ENCODE data around the gene NTM. TPM values are rescaled to one million over a fixed set of nuclear protein-coding genes. Genes with fewer than 3 reads are reported as not detected.

The NTM gene
- total RNA-seq, 6 donors from 2014 or later: 4.1 to 151 (median 115) TPM

DNA sequence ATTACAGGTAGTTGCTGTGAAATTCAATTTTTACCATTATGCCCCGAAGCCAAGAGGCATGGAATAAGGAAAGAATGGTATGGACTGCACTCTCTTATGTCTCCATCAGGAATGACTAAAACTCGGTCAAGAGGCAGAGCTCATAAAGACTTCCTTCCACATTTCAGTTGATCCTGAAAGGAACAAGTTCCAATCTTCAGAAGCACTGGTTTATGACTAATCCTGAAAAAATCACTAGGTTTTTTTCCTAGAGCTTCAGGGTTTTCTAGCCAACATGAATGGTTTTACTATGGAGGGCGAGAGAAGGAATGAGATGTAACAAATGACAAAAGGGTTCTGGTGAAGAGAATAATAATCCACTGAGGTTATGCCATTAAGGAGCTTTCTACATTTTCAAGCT is 832.2 kb downstream of the NTM start:
- Histone ChIP-seq H3K27ac (no peak overlapping the region), H3K4me3 (no peak overlapping the region), H3K9me3 (no peaks in the 10 kb centered on the region), H3K36me3 (no peaks in the 10 kb centered on the region), H3K4me1 (no peaks in the 10 kb centered on the region), H3K27me3 (no peaks in the 10 kb centered on the region)
- TF ChIP-seq POLR2A (IDR thresholded peaks at IDR 0.05) (no peak), EP300 (IDR thresholded peaks at IDR 0.05) (no peak), POLR2AphosphoS5 (IDR thresholded peaks at IDR 0.05) (no peak)
- TF ChIP-seq, protein P1, sequence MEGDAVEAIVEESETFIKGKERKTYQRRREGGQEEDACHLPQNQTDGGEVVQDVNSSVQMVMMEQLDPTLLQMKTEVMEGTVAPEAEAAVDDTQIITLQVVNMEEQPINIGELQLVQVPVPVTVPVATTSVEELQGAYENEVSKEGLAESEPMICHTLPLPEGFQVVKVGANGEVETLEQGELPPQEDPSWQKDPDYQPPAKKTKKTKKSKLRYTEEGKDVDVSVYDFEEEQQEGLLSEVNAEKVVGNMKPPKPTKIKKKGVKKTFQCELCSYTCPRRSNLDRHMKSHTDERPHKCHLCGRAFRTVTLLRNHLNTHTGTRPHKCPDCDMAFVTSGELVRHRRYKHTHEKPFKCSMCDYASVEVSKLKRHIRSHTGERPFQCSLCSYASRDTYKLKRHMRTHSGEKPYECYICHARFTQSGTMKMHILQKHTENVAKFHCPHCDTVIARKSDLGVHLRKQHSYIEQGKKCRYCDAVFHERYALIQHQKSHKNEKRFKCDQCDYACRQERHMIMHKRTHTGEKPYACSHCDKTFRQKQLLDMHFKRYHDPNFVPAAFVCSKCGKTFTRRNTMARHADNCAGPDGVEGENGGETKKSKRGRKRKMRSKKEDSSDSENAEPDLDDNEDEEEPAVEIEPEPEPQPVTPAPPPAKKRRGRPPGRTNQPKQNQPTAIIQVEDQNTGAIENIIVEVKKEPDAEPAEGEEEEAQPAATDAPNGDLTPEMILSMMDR (IDR thresholded peaks at IDR 0.05): no peak
- ATAC-seq (ENCODE audit: low FRiP score in 2 of 2) (no peak), DNase-seq (no peak)
- 77 to 87% methylated on average over 3 of the region's 3 CpGs for WGBS, 2 donors

DNA sequence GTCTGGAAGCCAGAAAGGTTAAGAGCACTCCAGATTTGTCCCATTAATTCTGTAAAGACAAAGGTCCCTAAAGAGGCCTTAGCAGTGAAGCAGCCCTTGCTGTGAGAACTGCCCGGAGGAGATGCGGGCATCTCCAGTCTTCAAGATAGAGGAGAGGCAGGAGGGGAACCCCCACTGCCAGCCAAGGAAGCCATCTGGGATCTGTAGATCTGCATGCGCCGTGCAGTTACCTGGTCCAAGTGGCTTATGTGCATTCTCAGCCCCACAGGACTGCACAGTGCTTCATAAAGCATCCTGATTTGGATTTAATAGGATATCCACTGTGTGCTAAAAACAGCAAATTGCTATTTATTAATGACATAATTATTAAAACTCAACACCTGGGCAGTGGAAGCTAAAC is 834.6 kb downstream of the NTM start:
- TF ChIP-seq POLR2AphosphoS5 (IDR thresholded peaks at IDR 0.05): no peak
- TF ChIP-seq EP300 (IDR thresholded peaks at IDR 0.05): no peak
- TF ChIP-seq, protein P1 (IDR thresholded peaks at IDR 0.05): no peak
- TF ChIP-seq POLR2A (IDR thresholded peaks at IDR 0.05): no peak
- no peaks in the 10 kb centered on the region for H3K36me3 ChIP-seq
- no peak for ATAC-seq (ENCODE audit: low FRiP score in 2 of 2)

DNA sequence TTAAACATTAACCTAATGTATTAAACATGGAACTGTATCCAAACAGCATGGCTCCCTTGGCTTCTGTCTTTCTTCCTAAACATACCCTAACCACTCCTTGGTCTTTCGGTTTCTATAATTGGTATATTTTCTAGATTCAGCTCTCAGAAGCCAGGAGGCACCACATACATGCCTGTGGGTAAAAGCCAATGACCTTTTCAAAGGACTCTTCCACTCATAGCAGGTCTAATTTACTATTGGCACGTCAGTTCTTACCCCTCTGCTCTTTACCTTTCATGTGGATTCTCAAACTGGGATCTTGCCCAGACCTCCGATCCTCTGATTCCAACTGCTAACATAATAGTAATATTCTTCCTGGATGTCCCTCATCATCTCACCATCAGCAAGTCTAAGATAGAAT is 835.1 kb downstream of the NTM start:
- Histone ChIP-seq H3K4me3 (no peak overlapping the region), H3K36me3 (no peaks in the 10 kb centered on the region), H3K9me3 (no peaks in the 10 kb centered on the region), H3K27ac (no peak overlapping the region), H3K27me3 (no peaks in the 10 kb centered on the region), H3K4me1 (no peaks in the 10 kb centered on the region)
- ATAC-seq (ENCODE audit: low FRiP score in 2 of 2) (no peak), DNase-seq (no peak)
- WGBS, 2 donors: 80 to 83% methylated on average over 3 of the region's 3 CpGs
- TF ChIP-seq EP300 (IDR thresholded peaks at IDR 0.05) (no peak), POLR2A (IDR thresholded peaks at IDR 0.05) (no peak), POLR2AphosphoS5 (IDR thresholded peaks at IDR 0.05) (no peak)
- TF ChIP-seq, protein P1 (IDR thresholded peaks at IDR 0.05): no peak

More for the DNA sequence above, 834.6 kb downstream of the NTM start:
- Histone ChIP-seq H3K27ac (no peak overlapping the region), H3K9me3 (no peaks in the 10 kb centered on the region), H3K27me3 (no peaks in the 10 kb centered on the region), H3K4me1 (no peaks in the 10 kb centered on the region), H3K4me3 (no peak overlapping the region)
- DNase-seq: no peak
- 94 to 95% methylated on average over 4 of the region's 4 CpGs for WGBS, 2 donors

DNA sequence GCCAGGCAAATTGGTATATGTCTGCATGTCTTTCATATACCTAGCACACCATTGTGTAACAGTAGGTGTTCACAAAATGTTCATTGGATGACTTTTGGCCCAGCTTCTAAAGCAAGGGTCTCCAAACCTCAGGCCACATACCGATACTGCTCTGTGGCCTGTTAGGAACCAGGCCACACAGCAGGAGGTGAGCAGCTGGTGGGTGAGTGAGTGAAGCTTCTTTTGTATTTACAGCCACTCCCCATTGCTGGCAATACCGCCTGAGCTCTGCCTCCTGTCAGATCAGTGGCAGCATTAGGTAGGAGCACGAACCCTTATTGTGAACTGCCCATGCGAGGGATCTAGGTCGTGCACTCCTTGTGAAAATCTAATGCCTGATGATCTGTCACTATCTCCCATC is 836.6 kb downstream of the NTM start:
- TF ChIP-seq POLR2A (IDR thresholded peaks at IDR 0.05): no peak
- no peak for TF ChIP-seq EP300 (IDR thresholded peaks at IDR 0.05)
- TF ChIP-seq, protein P1 (IDR thresholded peaks at IDR 0.05): no peak
- no peak for TF ChIP-seq POLR2AphosphoS5 (IDR thresholded peaks at IDR 0.05)
- DNase-seq (no peak), ATAC-seq (ENCODE audit: low FRiP score in 2 of 2) (no peak)
- Histone ChIP-seq H3K27me3 (no peaks in the 10 kb centered on the region), H3K9me3 (no peaks in the 10 kb centered on the region), H3K36me3 (no peaks in the 10 kb centered on the region), H3K27ac (no peak overlapping the region), H3K4me1 (no peaks in the 10 kb centered on the region), H3K4me3 (no peak overlapping the region)
- WGBS, 2 donors: 82 to 87% methylated on average over 5 of the region's 5 CpGs

DNA sequence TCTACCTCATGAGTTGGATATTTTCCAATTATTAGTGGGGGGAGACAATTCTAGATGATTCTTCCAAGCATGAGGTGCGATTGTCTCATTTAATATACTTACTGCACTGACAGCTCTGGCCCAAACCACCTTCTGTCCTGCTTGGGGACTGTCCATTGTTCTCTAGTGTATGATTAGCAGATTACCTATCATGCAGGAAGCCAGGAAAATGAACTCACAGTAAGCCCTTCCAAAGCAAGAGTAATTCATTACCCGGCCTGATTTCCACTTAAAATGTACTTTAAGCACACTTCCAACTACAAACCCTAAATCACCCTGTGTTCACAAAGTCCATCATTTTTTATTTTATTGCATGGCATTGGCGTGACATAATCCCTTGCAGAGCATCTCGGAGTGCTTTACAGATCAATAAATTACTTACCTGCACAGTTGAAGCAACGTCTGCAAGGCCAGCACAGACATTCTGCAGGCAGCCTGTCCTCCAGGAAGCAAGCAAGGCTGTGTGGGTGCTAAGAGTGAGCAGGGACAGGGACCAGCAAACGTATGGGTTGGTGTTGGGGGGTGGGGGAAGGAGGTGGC is 838.2 kb downstream of the NTM start:
- 70 to 76% methylated on average over 6 of the region's 6 CpGs for WGBS, 2 donors
- Histone ChIP-seq H3K4me1 (no peaks in the 10 kb centered on the region), H3K36me3 (no peaks in the 10 kb centered on the region), H3K9me3 (no peaks in the 10 kb centered on the region), H3K4me3 (no peak overlapping the region), H3K27ac (no peak overlapping the region), H3K27me3 (no peaks in the 10 kb centered on the region)
- no peak for ATAC-seq (ENCODE audit: low FRiP score in 2 of 2)
- no peak for TF ChIP-seq EP300 (IDR thresholded peaks at IDR 0.05)
- TF ChIP-seq POLR2A (IDR thresholded peaks at IDR 0.05): no peak
- TF ChIP-seq, protein P1 (IDR thresholded peaks at IDR 0.05): no peak
- no peak for TF ChIP-seq POLR2AphosphoS5 (IDR thresholded peaks at IDR 0.05)
- DNase-seq: no peak
